ENCODE data around the gene ACLY.
A peak's percentile ranks its signal among the peaks of the same experiment; 100 is the strongest.
"Not testable (repeated sequence)": the region's sequence is repeated elsewhere in the genome, so short reads cannot be mapped to it uniquely, and the experiment has no call there.

ACLY gene

DNA sequence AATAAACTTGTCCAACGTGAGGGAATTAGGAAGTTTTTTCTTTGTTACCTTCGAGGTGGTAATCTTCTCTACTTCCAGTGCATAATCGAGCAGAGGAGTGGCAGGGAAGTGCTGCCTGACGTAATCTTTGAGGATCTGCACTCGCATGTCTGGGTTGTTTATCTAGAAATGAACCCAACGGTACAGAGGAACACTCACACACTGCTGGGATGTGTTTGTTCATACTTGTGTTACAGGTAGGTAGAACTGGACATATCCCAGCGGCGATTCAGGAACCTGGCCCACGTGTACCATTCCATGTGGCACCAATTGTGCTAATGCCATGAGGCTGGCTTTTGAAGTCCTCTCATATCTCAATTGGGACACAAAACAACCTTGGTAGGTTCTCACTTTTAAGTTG is 49.3 kb downstream of the ACLY start:
- DNase-seq, result no peak

DNA sequence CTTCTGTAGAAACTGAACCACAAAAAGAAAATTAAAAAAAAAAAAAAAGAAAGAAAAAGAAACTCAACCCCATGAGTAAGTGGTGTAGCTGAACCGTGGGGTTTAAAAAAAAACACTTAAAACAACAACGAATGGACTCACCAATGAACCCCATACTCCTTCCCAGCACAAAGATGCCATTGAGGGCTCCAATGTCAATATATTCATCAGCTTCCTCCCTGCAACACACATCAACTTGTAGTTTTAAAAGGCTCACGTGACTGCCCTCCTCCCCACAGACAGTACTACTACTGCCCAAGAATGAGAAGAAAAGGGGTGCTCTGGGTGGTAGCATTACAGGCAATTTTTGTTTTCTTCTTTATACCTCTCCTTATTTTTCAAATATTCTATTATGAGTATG is 50.2 kb downstream of the ACLY start:
- DNase-seq, result no peak

DNA sequence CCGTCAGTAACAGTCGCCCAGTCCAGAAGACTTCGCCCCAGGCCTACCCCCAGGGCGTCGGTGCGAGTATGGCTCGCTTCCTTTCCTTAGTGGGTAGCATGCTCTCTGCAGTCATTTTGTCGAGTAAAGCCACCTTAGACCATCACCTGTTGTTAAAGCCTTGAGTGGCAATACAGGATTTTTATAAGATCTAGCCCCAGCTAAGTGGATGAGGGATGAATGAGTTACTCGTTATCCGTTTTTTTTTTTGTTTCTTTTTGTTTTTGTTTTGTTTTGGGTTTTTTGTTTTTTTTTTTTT is 53.2 kb downstream of the ACLY start:
- DNase-seq, result no peak

DNA sequence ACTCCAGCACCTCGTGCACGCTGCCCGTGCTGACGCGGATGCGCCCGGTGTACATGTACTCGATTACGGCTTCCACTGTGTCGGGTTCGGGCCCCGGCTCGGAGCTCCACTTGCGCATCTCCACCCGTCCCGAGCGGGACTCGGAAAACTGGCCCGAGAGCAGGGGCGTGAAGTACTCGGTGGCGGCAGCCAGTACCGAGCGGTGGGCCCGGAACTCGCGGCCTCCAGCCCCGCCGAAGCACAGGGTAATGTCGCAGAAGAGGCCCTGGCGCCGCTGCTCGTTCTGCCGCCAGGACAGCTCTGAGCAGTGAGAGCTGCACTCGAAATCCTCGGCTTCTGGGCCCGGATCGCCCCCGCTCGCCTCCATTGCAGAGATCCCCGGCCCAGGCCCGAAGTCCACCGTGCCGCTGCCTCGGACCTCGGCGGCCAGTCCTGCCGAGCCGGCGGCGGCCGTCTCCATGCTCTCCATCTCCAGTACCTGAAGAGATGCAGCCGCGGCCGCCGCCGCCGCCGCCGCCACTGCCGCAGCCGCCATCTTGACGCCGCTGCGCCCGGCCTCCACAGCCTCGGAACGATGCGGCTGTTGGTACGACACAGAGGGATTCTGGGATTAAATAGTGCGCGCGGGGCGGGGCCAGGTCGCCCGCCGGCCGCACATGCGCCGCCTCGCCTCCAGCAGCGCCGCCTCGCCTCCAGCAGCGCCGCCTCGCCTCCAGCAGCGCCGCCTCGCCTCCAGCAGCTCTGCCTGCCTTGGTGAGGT is 53.7 kb downstream of the ACLY start, which contains the start of gene KLHL11:
KLHL11 (minus strand) TSS at position 588 of the 760 bp plus-strand sequence; CDS start at position 535, 53 bp downstream.
- DNase-seq, result peak; percentile 91

DNA sequence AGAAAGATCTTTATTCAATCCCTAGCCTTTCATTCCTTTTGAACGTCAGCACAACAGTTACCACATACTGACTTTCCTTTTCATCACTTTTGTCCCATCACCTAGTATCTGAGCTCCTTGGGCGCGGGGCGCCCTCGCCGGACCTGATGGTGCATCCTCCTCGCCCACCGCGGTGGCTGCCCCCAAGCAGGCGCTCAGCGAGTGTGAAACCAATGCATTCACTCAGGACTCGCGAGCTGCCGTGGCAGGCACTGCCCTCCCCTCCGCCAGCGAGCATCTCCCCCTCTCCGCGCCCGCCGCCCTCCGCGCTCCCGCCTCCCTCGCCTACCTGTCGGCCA is 54.3 kb downstream of the ACLY start:
- DNase-seq, result peak; percentile 36

DNA sequence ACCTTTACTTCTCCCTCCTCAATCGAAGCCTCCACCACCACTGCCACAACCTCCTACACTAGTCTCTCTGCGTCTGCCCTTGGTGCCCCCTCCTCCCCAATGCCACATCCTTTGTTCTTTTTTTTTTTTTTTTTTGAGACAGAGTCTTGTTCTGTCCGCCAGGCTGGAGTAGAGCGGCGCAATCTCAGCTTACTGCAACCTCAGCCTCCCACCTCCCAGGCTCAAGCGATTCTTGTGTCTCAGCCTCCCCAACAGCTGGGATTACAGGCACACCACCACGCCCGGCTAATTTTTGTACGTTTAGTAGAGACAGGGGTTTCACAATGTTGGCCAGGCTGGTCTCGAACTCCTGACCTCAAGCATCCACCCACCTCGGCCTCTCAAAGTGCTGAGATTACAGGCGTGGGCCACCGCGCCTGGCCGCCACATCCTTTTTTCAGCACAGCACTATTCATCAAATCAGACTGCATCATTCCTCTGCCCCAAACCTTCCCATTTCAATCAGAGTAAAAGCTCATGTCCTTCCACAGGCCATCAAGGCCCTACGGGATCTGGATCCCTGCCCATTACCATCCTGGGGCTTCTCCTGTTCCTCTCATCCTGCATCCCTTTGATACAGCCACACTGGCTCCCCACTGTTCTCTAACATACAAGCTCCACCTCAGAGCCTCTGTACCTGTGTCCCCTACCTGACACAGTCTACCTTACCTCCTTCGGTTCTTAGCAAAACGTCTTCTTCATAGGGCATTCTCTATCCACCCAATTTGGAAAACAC is 55.5 kb downstream of the ACLY start:
- DNase-seq, result no peak

DNA sequence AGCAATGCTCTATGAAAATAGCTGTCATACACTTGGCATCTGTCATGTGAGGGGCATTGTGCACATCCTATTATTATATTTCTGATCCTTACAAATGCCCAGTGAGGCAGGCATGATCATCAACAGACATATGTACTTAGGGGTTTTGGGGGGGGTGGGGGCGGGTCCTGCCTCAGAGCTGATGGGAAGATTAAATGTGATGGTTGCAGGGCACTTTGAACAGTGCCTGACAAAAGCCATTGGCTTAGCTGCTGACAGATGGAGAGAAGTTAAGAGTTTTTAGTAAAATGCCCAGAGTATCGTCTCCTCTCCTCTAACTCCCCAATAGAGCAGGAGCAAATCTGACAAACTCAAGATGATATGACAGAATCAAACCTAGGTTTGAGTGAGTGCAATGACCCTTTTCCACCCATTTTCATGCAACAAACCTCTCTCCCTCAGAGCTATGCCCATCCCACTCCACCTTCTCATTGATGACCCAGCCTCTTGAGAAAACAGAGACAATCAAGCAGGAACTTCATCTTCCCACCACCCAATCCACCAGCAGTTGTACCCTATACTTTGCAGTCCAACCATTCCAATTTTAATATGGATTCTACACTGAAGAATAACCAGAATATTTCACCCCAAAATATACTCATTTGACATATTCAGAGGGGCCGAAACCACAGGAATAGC is 58.4 kb downstream of the ACLY start:
- DNase-seq, result no peak

DNA sequence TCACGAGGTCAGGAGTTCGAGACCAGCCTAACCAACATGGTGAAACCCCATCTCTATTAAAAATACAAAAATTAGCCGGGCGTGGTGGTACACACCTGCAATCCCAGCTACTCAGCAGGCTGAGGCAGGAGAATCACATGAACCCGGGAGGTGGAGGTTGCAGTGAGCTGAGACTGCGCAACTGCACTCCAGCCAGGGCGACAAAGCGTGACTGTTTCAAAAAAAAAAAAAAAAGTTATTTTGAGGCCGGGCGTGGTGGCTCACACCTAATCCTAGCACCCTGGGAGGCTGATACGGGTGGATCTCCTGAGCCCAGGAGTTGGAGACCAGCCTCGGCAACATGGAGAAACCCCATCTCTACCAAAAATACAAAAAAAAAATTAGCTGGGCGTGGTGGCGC is 67.4 kb downstream of the ACLY start:
- not testable (repeated sequence) for DNase-seq

DNA sequence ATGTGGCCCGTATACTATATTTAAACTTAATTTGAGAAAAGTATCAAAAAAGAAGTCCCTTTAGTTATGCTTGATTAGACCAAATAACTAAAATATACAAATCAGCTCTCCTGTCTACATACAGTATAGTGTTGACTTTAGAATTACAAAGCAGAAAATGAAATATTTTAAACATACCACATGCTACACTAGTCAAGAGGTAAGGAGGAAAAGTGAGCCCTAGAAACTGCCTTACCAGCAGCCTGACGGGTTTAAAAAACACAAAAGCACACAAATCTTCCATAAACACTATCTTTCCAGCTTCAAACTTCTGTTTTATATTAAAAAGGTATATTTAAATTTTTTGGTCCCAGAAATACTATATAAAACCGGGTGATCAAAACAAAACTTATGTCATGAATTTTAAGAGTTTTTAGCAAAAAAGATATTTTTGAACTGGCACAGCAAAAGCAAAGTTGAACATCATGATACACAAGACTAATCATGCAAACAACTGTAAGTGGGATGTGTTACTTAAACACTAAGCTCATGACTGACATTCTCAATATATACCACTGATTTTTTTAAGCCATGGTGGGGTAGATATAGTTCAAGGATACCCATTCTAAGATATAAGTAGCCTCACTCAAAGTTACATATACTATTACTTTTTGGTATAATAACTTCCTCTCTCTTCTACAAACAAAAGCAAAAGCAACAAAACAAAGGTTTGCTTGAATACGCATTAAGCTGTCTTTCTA is 69.3 kb downstream of the ACLY start:
- no peak for DNase-seq

DNA sequence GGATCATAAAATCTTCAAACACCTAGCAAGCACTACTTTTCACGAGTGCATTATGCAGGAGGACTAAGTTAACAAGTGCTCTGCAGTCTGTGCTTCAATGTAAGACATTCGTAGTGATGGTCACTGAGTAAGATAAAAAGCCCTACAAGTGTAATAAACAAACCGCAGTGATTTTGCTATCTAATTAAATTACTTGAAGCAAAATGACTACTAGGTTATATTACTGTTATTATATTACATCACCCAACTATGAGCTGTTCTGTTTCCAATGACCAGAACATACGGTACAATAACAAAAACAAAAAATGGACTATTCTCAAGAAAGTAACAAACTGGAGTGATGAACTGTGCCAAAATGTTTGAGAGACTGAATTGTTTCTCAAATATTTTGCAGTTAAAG is 70.0 kb downstream of the ACLY start:
- DNase-seq, result no peak

DNA sequence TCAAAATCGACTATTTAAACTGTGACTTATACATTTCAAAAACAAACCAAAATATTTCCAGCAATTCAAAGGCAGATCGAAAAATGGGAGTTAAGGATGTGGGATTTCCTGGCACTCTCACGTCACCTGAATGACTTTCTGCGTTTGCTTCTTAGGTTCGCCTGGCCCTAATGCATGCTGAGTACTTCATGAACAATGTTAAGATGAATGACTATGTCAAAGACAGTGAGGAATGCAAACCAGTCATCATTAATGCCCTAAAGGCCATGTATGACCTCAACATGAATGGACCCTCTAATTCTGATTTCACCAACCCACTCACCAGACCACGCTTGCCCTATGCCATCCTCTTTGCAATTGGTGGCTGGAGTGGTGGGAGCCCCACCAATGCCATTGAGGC is 73.8 kb downstream of the ACLY start:
- DNase-seq, result peak; percentile 55

DNA sequence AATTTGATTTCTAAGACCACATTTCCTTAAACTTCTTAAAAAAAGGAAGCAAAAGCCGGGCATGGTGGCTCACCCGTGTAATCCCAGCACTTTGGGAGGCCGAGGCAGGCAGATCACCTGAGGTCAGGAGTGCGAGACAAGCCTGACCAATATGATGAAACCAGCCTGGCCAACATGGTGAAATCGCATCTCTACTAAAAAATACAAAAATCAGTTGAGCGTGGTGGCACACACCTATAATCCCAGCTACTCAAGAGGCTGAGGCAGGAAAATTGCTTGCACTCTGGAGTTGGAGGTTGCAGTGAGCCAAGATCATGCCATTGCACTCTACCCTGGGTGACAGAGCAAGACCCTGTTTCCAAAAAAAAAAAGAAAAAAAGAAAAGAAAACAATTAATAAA is 78.0 kb downstream of the ACLY start:
- DNase-seq, result not testable (repeated sequence)

DNA sequence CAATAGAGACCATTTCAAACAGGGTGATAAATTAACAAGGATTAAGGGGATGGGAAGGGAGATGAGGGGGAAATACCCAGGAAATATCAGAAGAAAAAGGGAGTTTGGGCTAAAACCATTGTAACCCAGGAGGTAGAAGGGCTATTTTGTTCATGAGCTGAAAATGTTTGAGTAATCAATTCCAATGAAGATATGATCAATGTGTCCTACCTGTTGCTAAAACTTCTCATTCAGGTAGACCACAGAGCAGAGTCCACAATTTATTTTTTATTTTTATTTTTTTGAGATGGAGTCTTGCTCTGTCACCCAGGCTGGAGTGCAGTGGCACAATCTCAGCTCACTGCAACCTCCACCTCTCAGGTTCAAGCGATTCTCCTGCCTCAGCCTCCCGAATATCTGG is 79.3 kb downstream of the ACLY start:
- DNase-seq, result not testable (repeated sequence)

DNA sequence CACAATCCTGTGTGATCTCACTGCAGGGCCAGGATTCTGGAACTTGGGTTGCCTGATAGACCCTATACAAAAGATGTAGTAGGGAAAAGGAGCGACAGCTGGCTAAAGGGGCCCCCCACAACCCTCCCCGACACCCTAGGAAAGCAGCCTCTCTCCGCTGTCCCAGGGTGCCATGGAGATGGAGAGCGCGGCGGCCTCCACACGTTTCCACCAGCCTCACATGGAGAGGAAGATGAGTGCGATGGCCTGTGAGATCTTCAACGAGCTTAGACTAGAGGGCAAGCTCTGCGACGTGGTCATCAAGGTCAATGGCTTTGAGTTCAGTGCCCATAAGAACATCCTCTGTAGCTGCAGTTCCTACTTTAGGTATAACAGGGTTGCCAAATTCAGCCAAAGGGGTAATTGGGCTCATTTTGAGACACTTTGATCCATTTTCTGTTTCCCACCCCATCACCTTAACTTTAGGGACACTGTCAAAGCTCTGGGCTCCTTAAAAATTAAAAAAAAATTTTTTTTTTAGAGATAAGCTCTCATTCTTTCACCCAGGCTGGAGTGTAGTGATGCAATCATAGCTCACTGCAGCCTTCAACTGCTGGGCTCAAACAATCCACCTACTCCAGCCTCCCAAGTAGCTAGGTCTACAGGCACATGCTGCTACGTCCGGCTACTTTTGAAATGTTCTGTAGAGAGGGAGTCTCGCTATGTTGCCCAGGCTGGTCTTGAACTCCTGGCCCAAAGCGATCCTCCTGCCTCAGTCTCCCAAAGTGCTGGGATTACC is 80.8 kb downstream of the ACLY start, which contains the start of gene KLHL10:
KLHL10 (plus strand) TSS at position 65 of the 778 bp plus-strand sequence; CDS start at position 173, 108 bp downstream.
- no peak for DNase-seq

DNA sequence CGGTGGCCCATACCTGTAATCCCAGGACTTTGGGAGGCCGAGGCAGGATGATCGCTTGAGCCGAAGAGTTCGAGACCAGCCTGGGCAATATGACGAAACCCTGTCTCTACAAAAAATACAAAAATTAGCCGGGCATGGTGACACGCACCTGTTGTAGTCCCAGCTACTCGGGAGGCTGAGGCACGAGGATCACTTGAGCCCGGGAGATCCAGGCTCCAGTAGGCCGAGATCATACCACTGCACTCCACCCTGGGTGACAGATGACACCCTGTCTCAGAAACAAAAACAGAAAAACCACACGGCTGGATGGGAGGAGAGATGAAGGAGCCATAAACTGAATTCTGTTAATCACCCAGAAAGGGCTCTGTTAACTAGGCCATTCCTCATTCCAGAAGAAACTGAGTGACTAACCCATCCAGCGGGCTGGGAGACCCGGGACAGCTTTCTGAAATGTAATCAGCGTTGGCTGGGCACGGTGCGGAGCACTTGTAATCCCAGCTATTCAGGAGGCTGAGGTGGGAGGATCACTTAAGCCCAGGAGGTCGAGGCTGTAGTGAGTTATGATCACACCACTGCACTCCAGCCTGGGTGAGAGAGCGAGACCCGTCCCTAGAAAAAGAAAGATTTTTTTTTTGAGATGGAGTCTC is 82.1 kb downstream of the ACLY start:
- no peak for DNase-seq

DNA sequence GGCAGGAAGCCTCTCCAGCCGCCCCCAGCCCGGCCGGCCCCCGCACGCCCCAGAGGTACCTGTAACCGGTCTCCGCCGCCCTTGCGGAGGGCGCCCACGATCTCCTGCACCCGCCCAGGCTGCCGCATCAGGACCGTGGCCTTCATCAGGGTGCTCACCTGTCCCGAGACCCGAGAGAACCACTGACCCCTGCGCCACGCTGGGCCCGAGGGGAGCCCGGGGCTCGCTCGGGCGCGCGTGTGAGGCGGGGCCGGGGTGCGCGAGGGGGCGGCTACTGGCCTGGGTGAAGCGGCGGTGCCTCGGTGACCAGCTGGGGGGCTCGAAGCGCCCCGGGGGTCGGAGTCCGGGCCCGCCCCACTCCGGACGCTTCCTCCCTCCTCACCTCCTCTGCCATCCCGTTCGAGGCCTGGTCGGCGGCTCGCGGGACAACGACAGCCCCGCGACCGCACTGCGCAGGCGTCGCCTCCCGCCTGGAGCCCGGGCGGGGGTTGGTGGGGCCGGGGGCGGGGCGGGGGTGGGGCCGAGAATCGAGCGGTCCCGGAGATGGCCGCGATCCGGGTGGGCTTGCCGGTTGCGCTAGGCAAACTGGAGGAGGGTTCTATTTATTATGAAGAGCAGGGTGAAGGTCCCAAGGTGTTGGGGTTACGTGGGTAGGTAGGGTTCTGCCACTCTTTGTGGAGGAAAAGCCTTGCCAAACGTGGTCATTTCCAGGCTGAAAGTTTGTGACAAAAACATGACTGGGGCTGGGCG is 82.8 kb downstream of the ACLY start, which contains the start of gene NT5C3B:
NT5C3B (minus strand) TSS at position 433 of the 750 bp plus-strand sequence; CDS start at position 394, 39 bp downstream.
- DNase-seq, result peak; percentile 71

DNA sequence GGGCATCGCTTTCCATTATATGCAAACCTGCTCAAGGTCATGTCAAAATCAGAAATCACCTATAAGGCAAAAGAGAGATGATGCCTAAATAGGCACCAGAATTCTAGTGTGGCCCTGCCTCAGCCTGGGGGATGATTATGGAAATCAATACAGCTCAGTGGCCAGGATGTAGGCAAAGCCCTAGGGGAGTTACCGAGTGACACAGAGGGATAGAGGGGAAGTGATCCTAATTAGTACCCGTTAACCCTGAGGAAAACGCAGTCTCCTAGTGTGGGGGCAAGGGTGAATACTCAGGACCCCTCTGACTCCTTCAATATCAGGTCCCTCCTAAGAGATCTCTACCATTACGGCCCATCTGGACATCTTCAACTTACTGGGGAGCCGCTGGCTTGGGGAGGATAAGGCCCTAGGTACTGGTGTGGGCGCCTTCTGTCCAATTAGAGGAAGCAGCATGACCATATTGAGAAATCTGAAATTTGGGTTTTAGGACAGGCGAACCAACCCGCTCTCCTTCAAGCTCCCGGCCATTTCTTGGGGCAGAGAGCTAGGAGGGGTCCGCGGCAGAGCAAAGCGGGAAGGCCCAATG is 83.4 kb downstream of the ACLY start:
- DNase-seq, result peak; percentile 37

DNA sequence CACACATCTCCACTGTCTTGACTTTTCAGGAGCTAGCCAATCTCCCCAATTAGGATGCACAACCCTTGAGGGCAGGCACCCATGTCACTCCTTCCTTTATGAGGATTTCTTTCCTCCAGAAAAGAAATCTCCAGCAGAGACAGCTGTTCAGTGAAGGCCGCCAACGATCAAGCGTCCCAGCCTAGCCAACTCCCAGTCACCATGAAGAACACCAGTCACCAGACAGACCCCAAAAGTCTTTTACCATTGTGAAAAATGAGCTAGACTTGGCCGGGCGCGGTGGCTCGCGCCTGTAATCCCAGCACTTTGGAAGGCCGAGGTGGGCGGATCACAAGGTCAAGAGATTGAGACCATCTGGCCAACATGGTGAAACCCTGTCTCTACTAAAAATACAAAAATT is 88.8 kb downstream of the ACLY start:
- not testable (repeated sequence) for DNase-seq

DNA sequence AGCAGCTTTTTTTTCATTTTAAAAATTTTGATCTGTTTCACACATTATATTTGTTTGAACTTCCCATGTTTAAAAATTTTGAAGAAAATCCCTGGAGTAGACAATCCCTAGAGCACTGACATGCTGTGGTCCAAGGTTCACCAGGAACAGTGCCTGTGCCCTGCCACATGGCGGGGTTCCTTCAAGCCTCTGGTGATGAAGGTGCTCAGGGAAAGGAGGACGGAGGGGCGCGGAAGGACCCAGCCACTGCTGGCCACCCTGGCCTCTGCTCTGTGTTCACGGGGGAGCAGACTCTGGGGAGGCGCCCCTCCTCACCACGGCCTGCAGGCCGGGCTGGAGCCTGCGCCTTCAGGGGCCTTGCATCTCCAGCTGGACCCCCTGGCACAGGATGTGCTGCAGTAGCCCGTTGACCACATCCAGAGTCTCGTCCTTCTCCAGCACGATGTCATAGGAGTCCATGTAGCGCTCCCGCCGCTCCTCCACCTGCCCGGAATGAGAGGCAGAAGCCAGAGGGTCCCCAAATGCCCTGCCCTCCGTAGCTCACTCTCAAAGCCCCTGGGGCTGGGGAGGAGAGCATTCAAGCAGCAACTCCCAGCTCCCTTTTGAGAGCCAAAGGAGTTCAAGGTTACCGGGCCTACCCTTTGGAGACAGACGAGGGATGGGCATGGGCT is 93.4 kb downstream of the ACLY start:
- DNase-seq, result no peak

DNA sequence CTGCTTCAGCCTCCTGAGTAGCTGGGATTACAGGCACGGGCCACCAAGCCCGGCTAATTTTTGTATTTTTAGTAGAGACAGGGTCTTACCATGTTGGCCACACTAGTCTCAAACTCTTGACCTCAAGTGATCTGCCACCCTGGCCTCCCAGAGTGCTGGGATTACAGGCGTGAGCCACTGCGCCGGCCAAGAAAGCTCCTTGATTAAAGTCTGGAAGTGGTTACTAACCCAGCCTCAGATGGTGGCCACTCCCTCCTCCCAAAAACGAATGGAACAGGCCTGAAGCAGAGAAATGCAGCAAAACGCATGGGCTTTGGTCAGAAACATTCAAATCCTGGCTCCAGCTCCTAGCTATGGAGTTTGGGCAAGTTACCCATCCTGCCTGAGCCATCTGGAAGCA is 94.7 kb downstream of the ACLY start:
- no peak for DNase-seq
